ENCODE results near the gene IGFL1.
"Not testable (repeated sequence)": the region's sequence is repeated elsewhere in the genome, so short reads cannot be mapped to it uniquely, and the experiment has no call there.

Gene IGFL1

GRCh38 chr19:46201454-46202310 is 27.9 kb upstream of the IGFL1 start:
- in situ Hi-C loops (cut with MboI; ENCODE audit: low sequenced_read_pairs) = no loop called here

DNA sequence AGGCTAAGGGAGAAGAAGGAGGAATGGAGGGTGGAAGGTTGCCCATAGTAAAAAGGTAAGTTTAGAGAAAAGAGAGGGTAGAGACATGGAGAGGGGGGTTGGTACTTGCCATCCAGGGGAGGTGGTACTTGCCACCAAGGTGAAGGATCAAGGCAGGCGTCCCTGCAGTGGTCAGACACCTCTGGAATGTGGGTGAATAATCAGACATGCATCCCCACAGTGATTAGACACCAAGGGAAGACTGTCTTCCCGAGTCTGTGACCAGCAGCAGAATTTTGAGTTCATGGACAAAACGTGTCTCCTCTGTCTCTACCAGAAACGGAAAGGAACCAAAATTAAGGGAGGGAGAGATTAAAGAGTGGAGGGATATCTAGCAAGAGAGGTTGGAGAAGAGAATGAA is 27.1 kb upstream of the IGFL1 start:
- in situ Hi-C loops (cut with MboI; ENCODE audit: low sequenced_read_pairs) = no loop called here

DNA sequence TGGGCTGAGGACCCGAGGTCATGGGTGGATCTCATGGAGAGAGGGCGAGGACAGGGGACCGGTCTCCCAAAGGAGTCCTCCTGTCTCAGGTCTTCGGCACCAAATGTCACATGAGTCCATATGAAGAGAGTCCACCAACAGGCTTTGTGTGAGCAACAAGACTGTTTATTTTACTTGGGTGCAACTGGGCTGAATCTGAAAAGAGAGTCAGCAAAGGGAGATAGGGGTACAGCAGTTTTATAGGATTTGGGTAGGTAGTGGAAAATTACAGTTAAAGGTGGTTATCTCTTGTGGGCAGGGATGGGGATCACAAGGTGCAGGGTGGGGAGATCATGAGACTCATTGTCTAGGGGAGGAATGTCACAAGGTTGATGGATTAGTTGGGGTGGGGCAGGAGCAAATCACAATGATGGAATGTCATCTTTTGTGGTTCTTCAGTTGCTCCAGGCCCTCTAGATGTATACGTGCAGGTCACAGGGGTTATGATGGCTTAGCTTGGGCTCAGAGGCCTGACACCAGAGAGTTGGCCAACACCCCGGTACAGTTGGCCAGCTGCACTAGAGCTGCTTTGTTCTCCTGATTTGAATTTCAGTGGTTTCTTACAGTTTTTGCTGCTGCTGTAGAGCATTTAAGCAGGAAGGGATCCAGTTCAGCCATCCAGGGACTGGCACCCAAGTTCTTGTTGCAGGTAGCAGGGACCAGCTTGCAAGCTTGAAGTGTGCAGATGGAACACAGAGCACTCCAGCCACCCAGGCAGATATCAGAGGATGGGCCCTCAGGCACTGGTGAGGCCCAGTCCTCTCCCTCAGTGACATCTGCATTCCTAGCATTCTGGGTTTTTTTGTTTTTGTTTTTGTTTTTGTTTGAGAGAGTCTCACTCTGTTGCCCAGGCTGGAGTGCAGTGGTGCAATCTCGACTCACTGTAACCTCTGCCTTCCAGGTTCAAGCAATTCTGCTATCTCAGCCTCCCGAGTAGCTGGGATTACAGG is 26.4 kb upstream of the IGFL1 start:
- in situ Hi-C loops (cut with MboI; ENCODE audit: low sequenced_read_pairs) = no loop called here

DNA sequence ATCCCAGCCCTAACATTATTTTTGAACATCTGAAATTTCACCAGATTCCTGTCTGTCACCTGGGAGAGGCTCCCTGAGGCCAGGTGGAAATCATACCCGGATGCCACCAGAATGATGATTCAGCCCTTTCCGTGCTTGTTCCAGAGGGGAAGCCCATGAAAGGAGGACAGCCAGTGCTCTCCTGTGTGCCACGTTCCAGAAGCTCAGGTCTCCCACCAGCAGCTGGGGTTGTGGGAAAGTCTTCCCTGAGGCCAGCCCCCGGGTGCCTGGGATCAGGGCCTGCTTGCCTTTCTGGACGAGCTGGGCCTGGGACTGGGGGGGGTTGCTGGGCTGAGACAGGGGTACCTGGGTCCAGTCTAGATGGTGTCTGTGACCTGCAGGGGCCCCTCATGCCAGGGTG is 25.5 kb upstream of the IGFL1 start:
- in situ Hi-C loops (cut with MboI; ENCODE audit: low sequenced_read_pairs) = no loop called here

DNA sequence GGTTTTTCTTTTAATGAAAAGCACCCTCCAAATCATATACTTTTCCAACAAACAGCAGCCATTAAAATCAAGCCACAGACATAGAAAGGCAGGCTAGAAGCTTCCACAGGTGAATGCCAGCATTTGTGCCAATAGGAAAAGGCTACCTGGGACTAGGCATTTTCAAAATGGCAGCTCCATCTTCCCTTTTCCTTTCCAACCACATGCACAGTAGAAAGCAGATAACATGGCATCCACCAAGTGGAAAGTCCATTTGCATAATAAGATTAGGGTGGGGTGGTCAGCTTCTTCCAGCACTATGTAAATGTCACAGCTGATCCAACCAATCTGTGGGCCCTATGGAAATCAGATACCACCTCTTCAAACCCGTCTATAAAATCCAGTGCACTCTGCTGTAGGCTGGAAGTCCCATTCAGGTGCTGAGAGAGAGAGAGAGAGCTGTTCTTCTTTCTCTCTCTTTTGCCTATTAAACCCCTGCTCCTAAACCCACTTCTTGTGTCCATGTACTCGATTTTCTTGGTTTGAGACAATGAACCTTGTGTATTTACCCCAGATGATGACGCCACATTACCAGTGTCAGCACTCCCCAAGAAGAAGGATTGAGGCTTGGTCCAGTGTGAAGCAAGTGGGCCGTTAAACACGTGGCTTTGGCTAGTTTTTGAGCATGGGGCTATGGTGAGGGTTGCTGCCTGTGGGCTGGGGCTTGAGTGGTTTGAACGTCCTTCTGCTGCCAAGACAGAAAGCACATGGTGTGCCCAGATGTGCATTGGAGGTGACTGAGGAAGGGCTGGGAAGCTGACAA is 24.2 kb upstream of the IGFL1 start:
- in situ Hi-C loops (cut with MboI; ENCODE audit: low sequenced_read_pairs) = no loop called here

GRCh38 chr19:46206176-46206575 is 23.4 kb upstream of the IGFL1 start:
- in situ Hi-C loops (cut with MboI; ENCODE audit: low sequenced_read_pairs) = no loop called here

GRCh38 chr19:46206682-46207081 is 22.9 kb upstream of the IGFL1 start:
- in situ Hi-C loops (cut with MboI; ENCODE audit: low sequenced_read_pairs) = no loop called here

GRCh38 chr19:46207858-46208257 is 21.7 kb upstream of the IGFL1 start:
- in situ Hi-C loops (cut with MboI; ENCODE audit: low sequenced_read_pairs) = not testable (repeated sequence)

GRCh38 chr19:46209051-46209450 is 20.5 kb upstream of the IGFL1 start:
- in situ Hi-C loops (cut with MboI; ENCODE audit: low sequenced_read_pairs) = no loop called here

DNA sequence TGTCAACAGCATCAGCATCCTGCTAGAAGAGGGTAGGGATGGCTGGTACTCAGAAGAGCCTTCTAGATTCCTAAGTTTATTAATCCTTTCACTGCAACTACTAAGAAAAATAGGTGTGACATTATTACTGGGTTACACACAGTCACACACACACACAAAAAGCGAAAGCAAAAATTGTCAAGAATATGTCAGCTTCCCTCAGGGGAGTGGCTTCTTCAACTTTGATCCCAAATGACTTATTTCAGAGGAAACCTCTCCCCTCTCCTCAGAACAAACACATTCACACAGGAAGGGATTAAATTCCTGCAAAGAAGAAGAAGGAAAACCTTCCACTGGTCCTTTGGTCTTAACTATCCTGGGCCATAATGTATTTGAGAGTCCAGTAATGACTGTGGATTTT is 20.1 kb upstream of the IGFL1 start:
- in situ Hi-C loops (cut with MboI; ENCODE audit: low sequenced_read_pairs) = no loop called here

DNA sequence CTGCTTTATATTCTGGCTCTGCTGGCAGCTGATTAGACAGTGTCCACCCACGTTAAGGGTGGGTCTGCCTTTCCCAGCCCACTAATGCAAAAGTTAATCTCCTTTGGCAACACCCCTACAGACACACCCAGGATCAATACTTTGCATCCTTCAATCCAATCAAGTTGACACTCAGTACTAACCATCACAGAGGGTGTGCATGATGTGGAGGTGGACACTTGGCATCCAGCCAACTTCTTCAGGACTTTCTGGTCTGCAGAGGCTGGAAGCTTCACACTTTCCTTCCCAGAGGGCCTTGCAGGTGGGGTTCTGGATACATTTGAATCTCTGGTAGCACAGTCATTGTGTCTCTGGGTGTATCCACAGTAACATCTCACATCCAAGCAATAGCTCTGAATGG is 18.9 kb upstream of the IGFL1 start:
- in situ Hi-C loops (cut with MboI; ENCODE audit: low sequenced_read_pairs) = no loop called here

- in situ Hi-C loops (cut with MboI; ENCODE audit: low sequenced_read_pairs) = no loop called here
Observed at GRCh38 chr19:46211201-46211881, 18.2 kb upstream of the IGFL1 start.

DNA sequence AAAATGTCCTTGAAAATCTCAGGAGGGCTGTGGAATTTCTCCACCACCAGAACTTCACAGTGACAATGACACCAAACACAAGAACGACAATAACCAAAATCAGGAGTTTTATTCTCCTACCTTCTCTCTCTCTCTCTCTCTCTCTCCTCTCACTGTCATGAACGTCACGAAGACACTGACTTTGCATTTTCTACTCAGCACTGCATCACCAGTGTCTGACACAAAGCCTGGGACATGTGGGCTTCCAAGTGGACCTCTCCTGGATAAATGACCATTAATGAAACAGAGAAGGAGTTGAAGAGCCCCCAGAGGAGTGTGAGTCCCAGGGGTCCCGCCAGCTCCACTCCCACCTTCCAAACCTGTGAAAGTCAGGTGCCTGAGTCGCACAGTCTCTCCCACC is 16.9 kb upstream of the IGFL1 start:
- in situ Hi-C loops (cut with MboI; ENCODE audit: low sequenced_read_pairs) = not testable (repeated sequence)

GRCh38 chr19:46213156-46213555 is 16.4 kb upstream of the IGFL1 start:
- in situ Hi-C loops (cut with MboI; ENCODE audit: low sequenced_read_pairs) = no loop called here

DNA sequence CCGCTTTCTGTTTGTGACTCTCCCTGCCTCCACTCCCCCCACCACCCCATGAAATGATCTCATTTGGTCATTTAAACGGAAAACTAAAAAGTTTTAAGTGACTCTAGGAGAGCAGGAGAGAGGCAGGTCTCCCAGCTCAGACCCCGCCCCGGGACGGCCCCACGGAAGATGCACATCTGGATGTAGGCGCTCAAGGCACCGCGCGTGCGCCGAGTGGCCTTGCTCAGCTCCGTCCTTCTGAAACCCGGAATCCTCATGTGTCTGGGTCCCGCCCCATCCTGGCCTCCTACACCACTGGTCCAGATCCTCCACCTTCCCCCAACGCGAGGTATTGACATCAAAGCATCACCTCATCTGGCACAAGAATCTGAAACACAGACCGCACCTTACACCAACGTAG is 15.7 kb upstream of the IGFL1 start:
- in situ Hi-C loops (cut with MboI; ENCODE audit: low sequenced_read_pairs) = no loop called here

- in situ Hi-C loops (cut with MboI; ENCODE audit: low sequenced_read_pairs) = no loop called here
Observed at GRCh38 chr19:46216612-46217011, 12.9 kb upstream of the IGFL1 start.

DNA sequence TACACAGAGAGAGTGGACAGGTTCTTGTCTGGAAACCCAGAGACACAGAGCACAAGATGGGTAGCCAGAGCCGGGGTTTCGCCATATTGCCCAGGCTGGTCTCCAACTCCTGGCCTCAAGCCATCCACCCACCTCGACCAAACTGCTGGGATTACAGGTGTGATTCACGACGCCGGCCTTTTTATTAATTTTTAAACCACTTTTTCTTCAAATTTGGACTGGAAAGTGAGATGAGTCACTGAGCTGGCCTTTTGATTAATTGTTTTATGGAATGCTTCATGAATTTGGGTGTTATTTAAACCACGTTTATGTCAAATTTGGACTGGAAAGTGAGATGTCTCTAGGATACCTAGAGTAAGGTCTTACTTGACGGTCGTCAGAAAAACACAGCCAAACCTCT is 12.1 kb upstream of the IGFL1 start:
- in situ Hi-C loops (cut with MboI; ENCODE audit: low sequenced_read_pairs) = no loop called here

- in situ Hi-C loops (cut with MboI; ENCODE audit: low sequenced_read_pairs) = no loop called here
Observed at GRCh38 chr19:46218160-46218559, 11.4 kb upstream of the IGFL1 start.

DNA sequence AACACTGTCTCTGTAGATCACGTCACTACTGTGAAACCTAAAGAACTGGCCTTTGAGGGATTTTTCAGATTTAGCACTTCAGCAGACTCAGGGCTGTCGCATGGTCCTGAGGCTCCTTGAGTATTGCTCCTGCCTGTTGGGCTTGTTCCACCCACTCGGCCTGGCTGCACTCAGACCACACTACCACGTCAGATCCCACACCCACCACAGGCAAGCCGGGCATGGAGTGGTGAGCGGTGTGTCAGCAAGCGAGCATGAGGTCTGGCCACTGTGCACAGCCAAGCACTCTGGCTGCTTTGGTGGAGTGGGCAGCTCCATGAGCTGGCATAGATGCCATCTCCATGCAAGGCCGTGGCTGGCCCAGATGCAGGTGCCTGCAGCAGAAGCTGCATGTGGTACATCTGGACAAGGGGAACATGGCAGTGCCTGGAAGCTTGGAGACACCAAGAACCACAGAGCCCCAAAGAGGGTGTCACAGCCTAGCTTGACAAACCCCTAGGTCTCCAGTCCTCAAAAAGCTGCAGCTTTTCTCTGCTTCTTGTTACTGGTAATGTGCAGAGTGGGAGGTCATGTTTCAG is 9.4 kb upstream of the IGFL1 start:
- in situ Hi-C loops (cut with MboI; ENCODE audit: low sequenced_read_pairs) = no loop called here

DNA sequence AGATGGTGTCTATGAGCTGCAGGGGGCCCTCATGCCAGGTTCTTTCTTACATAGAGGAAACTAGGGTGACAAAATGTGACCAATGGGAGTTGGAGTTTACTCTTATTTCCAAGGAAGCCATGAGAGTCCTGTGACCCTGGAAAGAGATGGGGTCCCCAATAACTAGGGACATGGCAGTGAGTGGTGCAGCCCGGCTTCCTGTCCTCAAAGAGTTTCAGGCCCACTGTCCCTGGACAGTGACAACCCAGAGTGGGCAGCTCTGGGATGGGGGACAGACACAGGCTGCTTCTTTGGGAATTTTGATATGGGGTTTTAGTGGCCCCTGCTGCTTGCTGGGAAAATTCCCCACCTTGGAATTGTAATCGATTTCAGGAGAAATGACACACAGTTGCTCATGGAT is 8.4 kb upstream of the IGFL1 start:
- in situ Hi-C loops (cut with MboI; ENCODE audit: low sequenced_read_pairs) = no loop called here

All from HL-60/S4 treated with phorbol 12-myristate 13-acetate at 8.2 ng/mL for 4 days and 3 days (cell line).